AG04450 (cell line): ENCODE measurements around the gene CYP1A1. TPM values are rescaled to one million over a fixed set of nuclear protein-coding genes. Genes with fewer than 3 reads are reported as not detected.

ENCODE experiments used
- CTCF ChIA-PET: fragments of 300-600, 350-600 bp; formaldehyde crosslinking; extraction: SDS; loops from one replicate; lab custom pipeline; 2022; ENCODE audit warnings: antibody characterized with exemption, inconsistent platforms; lab: Charles Lee
- POLR2A ChIA-PET: fragments of 350-600 bp; formaldehyde crosslinking; extraction: SDS; loops from one replicate; lab custom pipeline; 2021; ENCODE audit warnings: antibody characterized with exemption, inconsistent platforms; lab: Yijun Ruan, JAX
- DNase-seq: peaks from one replicate; pipeline ENCODE4 v3.0.0-alpha.2; 2011; ENCODE audit warnings: low read depth, low spot score
- H3K27ac ChIP-seq: one replicate; pipeline ENCODE4 v1.5.1; 2012; ENCODE audit warnings: low read depth, low read length, control low read depth
- H3K27me3 ChIP-seq: one replicate; pipeline ENCODE4 v1.6.0; 2012; ENCODE audit warnings: low read length; ENCODE audit not compliant: control insufficient read depth, insufficient read depth
- H3K4me3 ChIP-seq: 2 replicates; pipeline ENCODE4 v1.5.1; 2011; ENCODE audit warnings: mild to moderate bottlenecking, low read depth, low read length, control low read depth
- H3K9me3 ChIP-seq: 2 replicates; pipeline ENCODE4 v1.5.1; 2012; ENCODE audit warnings: low read length; ENCODE audit not compliant: control insufficient read depth, insufficient read depth
- polyA minus RNA-seq: library from RNA; depleted of rRNA, polyadenylated mRNA; stranded (reverse); fragments of >200 nt; gene quantifications from 2 replicates; pipeline ENCODE4 v1.2.3, GENCODE V29; 2011; rRNA and poly(A)+ RNA removed
- polyA plus RNA-seq: library from polyadenylated mRNA; depleted of rRNA; stranded (reverse); fragments of >200 nt; gene quantifications from 2 replicates; pipeline ENCODE4 v1.2.3, GENCODE V29; 2011; rRNA removed
- TF ChIP-seq, protein P1 (sequence below): IDR thresholded peaks from 2 replicates; pipeline ENCODE4 v1.5.1; 2011; ENCODE audit warnings: low read depth, low read length, control low read depth, inconsistent platforms

The CYP1A1 gene, protein sequence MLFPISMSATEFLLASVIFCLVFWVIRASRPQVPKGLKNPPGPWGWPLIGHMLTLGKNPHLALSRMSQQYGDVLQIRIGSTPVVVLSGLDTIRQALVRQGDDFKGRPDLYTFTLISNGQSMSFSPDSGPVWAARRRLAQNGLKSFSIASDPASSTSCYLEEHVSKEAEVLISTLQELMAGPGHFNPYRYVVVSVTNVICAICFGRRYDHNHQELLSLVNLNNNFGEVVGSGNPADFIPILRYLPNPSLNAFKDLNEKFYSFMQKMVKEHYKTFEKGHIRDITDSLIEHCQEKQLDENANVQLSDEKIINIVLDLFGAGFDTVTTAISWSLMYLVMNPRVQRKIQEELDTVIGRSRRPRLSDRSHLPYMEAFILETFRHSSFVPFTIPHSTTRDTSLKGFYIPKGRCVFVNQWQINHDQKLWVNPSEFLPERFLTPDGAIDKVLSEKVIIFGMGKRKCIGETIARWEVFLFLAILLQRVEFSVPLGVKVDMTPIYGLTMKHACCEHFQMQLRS
- 0.04 TPM in 1 of 2 replicates, not detected in the other for polyA plus RNA-seq
- polyA minus RNA-seq: 0.32 TPM in 1 of 2 replicates, not detected in the other

DNA sequence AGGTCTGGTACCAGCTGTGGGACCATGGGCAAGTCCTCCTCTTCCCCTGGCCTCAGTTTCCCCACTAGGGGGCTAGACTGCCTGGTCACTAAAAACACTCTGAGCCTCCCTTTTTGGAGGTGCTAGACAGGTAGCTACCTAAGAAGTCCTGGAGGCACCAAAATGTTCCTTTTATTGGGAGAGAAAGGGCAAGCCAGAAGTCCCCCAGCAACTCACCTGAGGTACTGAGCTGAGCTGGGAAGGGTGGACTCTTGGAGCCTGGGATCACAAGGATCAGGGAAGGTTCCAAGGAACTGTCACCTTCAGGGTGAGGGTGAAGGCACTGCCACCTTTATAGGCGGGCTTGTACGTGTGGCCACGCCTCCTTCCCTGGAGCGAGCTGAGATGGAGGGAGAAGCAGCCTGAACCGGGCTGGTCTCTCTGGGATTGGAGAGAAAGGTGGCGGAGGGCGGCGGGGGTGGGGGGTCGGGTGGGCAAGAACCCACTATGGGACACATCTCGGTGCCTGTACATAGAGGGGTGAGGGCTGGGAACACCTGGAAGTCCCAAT is at the start of gene CYP1A1:
TSS of gene CYP1A1 (minus strand) at position 304 of the 550 bp plus-strand sequence. CDS start 2,431 bp downstream, outside the sequence.
- ChIA-PET POLR2A (interaction anchor here (0.5 kb wide), 1 partner anchor 41 kb away, joined by 5 read pairs; no protein-coding TSS in a partner anchor), CTCF (interaction anchor here (1.4 kb wide), 1 partner anchor 43 kb away, joined by 3 read pairs; no protein-coding TSS in a partner anchor)
- peaks cover 51% of the 10 kb centered on the region for H3K27me3 ChIP-seq
- TF ChIP-seq, protein P1, sequence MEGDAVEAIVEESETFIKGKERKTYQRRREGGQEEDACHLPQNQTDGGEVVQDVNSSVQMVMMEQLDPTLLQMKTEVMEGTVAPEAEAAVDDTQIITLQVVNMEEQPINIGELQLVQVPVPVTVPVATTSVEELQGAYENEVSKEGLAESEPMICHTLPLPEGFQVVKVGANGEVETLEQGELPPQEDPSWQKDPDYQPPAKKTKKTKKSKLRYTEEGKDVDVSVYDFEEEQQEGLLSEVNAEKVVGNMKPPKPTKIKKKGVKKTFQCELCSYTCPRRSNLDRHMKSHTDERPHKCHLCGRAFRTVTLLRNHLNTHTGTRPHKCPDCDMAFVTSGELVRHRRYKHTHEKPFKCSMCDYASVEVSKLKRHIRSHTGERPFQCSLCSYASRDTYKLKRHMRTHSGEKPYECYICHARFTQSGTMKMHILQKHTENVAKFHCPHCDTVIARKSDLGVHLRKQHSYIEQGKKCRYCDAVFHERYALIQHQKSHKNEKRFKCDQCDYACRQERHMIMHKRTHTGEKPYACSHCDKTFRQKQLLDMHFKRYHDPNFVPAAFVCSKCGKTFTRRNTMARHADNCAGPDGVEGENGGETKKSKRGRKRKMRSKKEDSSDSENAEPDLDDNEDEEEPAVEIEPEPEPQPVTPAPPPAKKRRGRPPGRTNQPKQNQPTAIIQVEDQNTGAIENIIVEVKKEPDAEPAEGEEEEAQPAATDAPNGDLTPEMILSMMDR: no peak
- H3K9me3 ChIP-seq: peaks cover 4% of the 10 kb centered on the region; the same call in 1 of the 2 replicates
- peak within 1 kb of the TSS; percentile 51 for H3K4me3 ChIP-seq
- H3K27ac ChIP-seq: no peak within 1 kb of the TSS
- DNase-seq: no peak

DNA sequence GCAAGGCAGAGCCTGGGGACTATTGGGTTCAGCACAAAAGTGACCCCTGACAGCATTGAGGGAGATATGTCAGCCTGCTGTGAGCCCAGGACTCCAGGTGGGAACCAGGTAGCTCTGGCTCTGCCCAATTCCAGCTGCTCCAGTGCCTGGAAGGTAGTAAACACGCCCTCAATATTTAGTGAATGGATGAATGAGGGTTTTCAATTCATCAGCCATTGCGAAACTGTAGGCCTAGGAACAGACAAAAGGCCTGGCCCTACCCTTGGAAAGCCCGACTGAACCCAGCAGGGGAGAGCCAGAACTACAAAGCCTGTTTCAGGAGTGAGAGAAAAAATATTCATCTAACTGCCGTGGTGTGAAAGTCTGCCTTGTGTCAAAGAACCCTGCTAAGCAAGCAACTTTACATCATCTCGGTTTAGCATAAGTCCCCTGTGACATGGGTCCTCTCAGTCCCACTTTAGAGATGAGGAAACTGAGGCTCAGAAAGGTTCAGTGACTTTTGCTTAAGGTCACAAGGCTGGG is 48.5 kb upstream of the CYP1A1 start:
- Histone ChIP-seq H3K27ac (no peak overlapping the region), H3K27me3 (peaks cover 6% of the 10 kb centered on the region), H3K9me3 (no peaks in the 10 kb centered on the region), H3K4me3 (no peak overlapping the region)
- TF ChIP-seq, protein P1: no peak
- ChIA-PET CTCF (interaction anchor here (0.6 to 12.2 kb wide), 4 partner anchors 7 to 177 kb away, joined by 3 to 517 read pairs (median 29); partner anchors contain the start of gene CSK), POLR2A (no interaction called here)
- DNase-seq: no peak

DNA sequence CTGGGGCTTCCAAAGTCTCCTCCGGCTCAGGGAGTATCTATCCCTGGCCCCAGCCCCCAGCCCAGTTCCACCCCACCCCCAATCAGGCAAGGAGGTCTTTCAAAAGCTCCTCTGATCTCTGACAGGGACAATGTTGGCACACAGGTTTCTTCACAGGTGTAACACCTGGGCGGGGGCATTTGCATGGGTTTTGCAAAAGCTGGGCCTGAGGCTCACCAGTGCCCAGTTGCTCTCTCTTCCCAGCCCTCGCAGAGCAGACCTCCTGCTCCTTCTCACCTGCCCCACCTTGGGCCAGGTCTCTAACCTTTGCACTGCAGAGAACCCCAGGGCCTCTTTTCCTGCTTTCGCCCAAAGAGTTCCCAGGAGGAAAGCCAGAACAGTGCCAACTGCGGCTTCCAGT is 48.0 kb upstream of the CYP1A1 start:
- H3K27ac ChIP-seq: no peak overlapping the region
- CTCF ChIA-PET: interaction anchor here (0.6 to 12.2 kb wide), 6 partner anchors 7 to 178 kb away, joined by 3 to 517 read pairs (median 30); partner anchors contain the start of gene CSK
- H3K4me3 ChIP-seq: no peak overlapping the region
- no peaks in the 10 kb centered on the region for H3K9me3 ChIP-seq
- DNase-seq: no peak
- POLR2A ChIA-PET: no interaction called here
- TF ChIP-seq, protein P1: no peak
- peaks cover 6% of the 10 kb centered on the region for H3K27me3 ChIP-seq

DNA sequence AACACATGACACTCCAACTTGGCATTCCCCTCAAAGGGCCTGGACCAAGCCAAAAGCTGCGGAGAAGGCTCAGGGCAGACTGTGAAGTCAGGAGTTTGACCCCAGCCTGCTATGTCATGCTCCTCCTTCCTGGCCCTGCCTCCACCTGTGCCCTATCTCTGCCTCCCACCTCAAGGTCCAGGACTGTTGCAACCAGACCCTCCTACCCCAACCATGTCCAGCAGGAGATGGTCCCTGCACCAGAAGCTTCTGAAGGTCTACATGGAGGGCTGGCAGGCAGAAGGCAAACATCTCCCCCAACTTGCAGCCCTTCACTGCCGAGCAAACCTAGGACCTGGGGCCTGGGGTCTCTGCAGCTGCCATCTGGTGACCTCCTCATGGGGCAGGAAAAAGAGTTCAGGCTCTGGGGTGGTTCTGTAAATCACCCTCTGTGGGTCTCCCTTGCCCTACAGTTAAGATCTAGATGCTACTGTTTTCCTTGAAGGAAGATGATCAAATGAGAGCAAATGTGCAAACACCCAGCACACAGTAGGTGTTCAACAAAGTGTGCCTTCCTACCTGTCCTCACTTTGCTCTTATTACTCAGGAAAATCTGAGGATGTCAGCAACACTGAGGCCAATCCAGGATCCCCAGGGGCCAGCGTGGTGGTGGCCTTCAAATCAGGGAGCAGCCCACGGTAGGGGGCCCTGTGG is 45.0 kb upstream of the CYP1A1 start:
- H3K27ac ChIP-seq: no peak overlapping the region
- ChIA-PET CTCF (interaction anchor here (0.6 to 12.2 kb wide), 33 partner anchors 7 to 309 kb away, joined by 3 to 517 read pairs (median 7); partner anchors contain the start of gene CSK), POLR2A (interaction anchor here (0.6 kb wide), 1 partner anchor 167 kb away, joined by 3 read pairs; the partner anchor contains the start of gene COX5A)
- peaks cover 6% of the 10 kb centered on the region for H3K27me3 ChIP-seq
- TF ChIP-seq, protein P1: no peak
- no peak overlapping the region for H3K4me3 ChIP-seq
- H3K9me3 ChIP-seq: no peaks in the 10 kb centered on the region
- no peak for DNase-seq
